GM18507 (cell line): ENCODE measurements around the gene VPS9D1.
"Not testable (repeated sequence)": the region's sequence is repeated elsewhere in the genome, so short reads cannot be mapped to it uniquely, and the experiment has no call there.

Experiments used
- DNase-seq: peaks from one replicate; pipeline ENCODE4 v3.0.0; 2011; ENCODE audit warnings: low read depth; ENCODE audit not compliant: insufficient read length; ENCODE audit errors: extremely low spot score
- FAIRE-seq: peaks from 2 replicates; lab custom pipeline; 2011; peaks lifted over from hg19 to GRCh38; lab: Jason Lieb, UNC

VPS9D1 gene

DNA sequence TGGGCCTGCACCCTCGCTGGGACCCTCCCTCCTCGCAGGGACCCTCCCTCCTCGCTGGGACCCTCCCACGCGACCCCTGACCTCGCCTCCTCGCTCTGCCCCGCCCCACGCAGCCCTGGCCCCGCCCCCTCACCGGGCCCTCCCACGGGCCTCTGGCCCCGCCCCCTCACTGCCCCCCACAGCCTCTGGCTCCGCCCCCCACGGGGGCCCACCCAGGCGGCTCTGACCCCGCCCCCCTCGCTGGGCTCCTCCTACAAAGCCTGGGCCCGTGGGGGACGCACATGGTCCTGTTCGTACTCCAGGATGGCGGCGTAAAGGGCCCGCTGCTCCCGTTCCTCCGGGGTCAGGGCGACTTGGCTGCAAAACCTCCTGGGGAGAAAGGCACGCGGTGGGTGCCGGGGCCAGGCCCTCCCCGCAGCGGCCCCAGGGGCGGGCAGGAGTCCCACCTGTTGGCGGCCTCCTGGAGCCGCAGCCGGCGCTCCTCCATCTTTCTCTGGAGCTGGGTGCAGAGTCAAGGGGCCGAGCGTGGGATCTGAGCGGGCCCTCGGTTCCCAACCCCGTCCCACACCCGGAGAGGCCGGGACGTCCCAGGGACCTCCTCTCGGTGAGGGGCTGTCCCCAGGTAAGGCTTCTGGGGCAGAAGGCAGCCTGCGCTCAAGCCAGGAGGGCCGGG, 9.0 kb downstream of the VPS9D1 start:
- peak; percentile 73 for FAIRE-seq
- peak; percentile 80 for DNase-seq

DNA sequence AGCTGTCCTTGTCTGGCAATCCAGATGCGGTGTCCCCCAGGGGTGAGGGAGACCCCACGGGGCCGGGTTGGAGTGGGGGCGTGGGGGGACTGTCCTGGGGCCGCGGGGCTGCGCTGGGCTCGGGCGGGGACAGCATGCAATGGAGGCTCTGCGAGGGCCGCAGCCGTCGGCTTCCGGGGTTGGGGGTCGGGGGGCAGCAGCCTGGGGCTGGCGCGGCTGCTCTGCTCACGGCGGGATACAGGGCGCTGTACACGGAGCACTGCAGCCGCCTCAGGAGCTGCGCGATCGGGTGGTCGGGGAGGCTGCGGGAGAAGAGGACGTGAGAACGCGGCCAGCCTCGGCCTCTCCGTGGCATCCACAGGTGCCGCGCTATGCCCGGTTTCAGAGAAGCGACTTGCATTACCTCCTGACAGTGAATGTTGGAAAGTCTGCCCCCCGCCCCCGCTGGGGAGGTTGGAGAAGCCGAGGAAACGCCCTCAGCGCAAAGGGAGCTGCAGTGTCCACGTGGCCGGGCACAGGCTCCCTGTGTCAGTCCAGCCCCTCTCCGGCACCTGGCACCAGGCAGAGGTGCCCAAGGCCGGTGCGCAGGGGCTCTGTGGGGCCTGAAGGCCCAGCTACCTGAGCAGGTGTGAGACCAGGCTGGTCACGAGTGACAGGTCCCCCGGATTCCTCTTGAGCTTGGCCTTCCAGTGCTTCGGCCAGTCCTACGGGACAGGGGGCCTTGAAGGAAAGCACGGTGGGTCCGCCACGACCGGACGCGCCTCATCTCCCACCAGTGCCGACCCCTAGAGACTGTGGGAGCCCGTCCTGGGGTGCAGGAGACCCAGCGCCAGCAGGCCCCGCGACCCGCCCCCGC, 9.8 kb downstream of the VPS9D1 start:
- no peak for FAIRE-seq
- DNase-seq: no peak

DNA sequence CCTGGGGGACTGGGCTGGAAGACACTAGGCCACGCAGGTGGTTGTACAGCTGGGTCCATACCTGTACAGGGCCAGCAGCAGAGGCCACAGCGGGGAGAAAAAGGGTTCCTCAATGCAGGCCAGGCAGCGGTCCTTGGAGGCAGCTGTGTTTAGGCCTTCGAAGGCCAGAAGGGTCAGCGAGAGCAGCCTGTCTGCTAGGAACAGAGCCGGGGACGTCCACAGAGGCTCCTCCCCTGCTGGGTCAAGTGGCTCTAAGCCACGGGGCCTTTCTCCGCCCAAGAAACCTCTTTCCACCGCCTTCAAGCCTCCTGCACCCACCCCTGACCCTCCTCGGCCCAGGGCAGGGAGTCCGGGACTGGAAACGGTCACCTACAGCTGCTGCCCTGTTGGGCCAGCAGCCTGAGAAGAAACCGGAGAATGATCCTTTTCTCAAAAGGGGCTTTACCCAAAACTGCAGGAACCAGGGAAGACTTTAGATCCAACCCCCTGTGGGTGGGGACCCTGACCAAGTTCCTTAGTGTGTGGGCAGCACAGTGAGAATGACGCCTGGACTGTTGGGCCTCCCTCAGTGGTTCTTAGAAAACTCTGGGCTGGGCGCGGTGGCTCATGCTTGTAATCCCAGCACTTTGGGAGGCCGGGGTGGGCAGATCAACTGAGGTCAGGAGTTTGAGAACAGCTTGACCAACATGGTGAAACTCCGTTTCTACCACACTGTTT, 10.8 kb downstream of the VPS9D1 start:
- DNase-seq: no peak
- no peak for FAIRE-seq

DNA sequence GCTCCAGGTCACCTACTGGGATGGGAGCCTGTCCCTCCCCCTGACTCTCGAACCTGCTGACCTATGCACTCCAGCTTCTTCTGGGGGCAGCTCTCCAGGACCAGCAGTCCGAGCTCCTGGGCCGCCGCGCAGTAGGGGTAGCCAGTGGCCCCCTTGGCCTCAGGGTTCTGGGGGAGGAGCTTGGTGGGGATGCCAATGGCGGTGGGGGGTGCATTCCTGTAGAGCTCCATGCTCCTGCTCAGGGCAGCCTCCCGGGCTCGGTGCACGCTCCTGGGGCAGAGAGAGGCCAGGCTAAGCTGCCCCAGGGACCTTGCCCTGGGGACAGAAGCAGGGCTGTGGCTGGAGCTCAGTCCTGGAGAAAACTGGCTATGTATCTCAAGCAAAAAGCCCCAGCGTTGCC, 11.5 kb downstream of the VPS9D1 start:
- FAIRE-seq: no peak

DNA sequence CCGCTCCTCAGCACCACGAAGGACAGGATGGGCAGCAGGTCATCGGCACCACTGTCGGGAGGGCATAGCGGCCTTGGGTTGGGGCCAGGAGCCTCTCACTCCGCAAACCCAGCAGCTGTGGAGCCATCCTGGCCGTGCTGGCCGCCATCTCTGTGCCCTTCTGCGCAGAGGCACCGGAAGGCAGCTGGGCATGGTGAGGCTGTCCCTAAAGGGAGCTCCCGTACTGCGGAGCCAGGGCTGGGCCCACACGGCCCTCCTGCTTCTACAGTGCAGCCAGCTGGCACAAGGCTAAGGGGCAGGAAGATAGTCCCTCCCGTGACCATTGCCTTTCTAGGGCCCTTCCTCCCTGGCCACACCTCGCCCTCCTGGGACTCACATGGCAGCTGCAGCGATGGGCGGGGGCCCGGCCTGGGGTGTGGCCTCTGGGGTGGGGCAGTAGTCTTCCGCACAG, 12.2 kb downstream of the VPS9D1 start:
- DNase-seq: no peak
- FAIRE-seq: no peak

More for the DNA sequence above, 11.5 kb downstream of the VPS9D1 start:
- DNase-seq: no peak

DNA sequence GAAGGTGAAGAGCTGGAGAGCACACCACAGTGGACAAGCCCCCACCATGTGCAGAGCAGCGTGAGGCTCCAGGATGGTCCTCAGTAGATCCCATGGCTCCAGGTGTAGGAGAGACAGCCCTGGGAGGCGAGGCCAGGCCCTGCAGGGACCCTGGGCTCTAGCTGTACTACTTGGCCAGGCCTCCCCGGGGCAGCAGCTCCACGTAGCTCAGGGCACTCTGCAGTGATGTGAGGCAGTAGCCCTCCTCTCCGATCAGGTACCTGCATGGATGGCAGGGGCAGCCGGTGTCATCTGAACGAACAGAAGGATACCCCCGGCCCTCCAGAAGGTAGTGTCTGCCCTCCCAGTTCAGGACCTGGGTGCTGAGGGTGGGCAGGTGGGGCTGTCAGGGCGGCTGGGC, 13.0 kb downstream of the VPS9D1 start:
- DNase-seq: no peak
- no peak for FAIRE-seq

DNA sequence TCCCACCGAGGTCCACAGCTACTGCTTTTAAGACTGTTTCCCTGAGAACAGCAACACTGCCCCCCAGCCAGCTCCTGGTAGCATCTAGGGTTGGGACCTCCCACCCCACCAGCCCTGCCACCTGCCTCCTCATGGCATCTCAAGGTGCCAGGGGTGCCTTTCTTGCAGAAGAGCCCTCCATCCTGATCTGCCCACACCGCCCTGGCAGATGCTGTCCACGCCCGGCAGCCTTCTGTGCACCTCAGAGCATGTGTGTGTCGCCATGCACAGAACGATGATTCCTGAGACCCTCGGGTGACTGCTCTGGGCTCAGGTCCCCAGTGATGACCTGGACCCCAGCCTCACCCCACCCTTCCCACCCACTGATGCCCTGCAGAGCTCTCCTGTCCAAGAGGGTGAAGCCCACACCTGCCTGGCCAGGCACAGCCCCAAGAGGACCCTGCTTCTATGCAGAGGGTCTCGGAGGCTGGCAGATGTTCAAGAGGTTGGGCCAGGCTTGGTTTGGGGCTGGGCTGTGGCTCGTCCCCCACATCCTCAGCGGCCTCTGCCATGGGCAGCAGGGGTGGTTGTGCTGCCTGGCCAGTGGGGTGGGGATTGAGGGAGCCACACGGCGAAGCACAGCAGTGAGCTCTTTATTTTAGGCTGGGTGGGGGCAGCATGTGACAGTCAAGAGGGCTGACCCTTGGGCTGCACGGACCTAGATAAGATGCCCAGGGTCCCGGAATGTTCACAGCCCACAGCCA, 14.0 kb downstream of the VPS9D1 start:
- DNase-seq: no peak
- no peak for FAIRE-seq

DNA sequence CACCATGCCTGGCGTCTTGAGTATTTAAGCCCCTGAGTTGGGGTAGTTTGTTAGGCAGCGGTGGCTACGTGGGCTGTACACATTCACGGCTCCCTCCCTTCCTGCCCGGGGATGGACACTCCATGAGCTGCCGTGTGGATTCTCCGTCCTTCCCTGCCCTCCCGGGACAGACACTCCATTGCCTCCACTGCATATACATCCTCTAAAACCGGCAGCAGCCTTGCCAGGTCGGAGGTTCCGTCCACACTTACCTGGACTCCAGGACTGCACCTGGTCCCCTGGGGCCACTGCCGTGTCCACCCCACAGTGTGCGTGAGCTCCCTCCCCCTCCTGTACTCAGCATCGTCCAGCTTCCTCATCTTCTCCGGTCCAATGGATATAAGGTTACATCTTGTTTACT, 15.7 kb downstream of the VPS9D1 start:
- FAIRE-seq: no peak
- no peak for DNase-seq

DNA sequence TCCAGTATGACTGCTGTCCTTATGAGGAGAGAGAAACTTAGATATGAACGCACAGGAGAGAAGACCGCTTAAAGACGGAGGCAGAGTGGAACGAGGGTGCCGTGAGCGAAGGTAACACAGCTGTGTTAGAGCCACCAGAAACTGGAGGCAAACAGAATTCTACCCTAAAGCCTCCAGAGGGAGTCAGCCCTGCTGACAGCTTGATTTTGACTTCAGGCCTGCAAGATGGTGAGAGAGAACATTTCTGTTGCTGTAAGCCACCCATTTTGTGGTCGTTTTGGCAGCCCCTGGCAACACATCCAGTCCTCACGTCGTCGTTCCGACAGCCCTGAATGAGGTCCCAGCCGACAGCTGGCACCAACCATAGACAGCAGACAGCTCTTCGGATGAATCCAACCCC, 16.4 kb downstream of the VPS9D1 start:
- no peak for DNase-seq

DNA sequence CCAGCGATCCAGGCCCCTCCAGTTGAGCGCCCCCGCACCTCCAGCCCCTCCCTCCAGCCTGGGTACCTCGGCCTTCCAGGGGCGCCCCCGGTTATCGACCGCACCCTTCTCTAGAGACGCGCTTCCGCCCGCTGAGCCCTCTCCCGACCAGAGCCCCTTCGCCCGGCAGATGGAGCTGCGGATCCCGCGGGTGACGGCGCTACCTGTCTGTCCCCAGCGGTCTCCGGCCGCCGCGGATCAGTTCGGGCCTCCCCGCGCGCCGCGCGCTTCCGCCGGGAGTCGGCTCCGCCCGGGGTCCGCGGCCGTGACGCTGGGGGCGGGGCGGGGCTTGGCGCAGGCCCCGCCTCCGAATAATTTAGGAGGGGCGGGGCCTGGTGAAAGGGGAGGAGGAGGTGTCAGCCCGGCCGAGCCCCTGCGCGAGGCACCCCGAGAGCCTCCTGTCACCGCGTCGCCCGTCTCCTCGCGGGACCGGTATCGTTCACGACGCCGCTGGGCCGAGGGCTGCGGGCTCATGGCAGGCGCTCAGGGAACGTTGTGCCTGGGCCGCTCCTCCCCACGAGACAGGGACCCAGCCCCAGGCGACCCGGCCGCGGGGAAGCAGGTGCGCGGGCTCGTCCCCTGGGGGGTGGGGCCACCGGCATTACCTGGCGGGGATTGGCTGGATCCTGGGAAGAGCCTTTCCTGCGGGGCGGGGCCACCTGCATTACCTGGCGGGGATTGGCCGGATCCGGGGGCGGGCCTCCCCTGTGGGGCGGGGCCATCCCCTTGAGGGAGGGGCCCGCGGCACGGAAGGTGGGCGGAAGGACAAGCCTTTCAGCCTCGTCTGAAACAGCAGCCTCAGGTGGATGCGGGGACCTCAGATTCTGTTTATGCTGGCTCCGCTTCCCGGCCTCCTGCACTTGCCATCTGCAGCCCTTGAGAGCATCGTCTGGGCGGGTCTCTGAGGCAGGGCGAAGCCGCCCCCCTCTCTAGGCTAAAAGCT, 19.0 kb downstream of the VPS9D1 start, which contains the start of gene SPATA2L:
TSS of gene SPATA2L (minus strand) at position 281 of the 982 bp plus-strand sequence. CDS start 473 bp downstream, outside the sequence.
- FAIRE-seq: peak; percentile 95
- DNase-seq: peak; percentile 97

More for the DNA sequence above, 16.4 kb downstream of the VPS9D1 start:
- no peak for FAIRE-seq

DNA sequence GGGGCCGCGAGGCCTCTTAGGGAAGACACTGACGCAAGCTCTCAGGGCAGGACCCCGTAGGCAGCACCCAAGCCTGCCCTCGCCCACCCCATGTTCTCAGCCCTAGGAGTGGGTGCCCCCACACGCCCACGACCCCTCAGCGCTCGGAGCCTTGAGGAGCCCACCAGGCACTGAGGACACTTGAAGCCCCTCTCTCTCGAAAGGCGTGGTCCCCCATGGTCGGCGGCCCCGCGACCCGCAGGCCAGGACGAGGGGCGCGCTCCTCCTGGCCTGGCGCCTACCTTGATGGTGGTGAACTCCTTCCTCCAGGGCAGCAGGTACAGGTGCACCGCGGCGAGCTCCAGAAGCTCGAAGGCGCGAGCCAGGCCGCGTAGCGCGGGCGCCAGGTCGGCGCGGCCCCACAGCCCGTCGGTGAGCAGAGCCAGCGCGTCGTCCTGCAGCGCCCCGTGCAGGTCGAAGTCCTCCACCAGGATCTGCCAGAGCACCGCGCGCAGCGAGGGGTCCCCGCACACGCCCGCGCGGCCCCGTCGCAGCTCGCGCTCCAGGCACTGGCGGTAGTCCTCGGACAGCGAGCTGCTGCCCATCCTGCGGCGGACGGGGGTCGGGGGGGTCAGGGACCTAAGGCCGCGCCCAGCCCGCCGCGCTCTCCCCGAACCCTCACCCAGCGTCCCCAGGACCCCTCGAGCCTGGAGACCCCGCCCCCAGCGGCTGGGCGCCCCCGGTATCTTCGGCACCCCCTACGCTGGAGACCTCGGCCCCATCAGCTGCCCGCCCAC, 19.9 kb downstream of the VPS9D1 start:
- FAIRE-seq (no peak), DNase-seq (no peak)

DNA sequence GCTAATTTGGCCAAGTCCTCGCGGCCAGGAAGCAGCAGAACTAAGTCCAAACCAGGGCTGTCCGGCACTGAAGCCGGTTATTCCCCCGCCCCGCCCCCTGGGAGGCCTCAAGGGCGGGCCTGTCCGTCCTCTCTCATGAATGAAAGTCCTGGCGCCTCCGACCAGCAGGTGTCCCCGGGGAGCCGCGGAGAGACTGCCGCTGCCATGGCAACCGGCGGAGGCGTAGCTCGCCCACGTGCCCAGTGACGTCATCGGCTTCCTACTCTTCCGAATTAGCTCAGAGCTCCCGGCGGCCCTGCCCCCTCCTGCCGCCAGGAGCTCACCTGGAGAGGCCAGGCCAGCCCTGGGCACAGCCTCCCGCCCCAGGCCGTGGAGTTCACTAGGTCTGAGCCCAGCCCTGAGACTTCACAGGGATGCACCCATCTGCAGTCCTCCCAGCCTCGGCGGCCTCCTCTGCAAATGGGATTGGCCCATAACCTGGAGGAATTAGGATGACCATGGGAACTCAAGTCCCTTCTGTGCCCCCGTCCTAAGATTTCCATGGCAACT, 20.5 kb downstream of the VPS9D1 start:
- DNase-seq (peak; percentile 94), FAIRE-seq (peak; percentile 96)

DNA sequence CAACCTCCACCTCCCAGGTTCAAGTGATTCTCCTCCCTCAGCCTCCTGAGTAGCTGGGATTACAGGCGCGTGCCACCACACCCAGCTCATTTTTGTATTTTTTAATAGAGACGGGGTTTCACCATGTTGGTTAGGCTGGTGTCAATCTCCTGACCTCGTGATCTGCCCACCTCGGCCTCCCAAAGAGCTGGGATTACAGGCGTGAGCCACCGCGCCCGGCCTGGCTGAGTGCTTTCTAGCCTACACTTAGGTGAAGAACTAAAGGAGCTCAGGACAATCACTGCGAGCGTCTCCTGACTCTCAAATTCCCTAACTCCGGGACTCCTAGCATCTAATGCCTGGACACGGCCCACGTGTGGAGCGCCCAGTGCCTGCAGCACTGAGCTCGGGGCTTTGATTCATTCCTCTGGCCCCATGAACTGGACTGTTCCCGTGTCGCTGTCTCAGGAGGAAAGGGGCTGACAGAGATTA, 21.0 kb downstream of the VPS9D1 start:
- not testable (repeated sequence) for DNase-seq

DNA sequence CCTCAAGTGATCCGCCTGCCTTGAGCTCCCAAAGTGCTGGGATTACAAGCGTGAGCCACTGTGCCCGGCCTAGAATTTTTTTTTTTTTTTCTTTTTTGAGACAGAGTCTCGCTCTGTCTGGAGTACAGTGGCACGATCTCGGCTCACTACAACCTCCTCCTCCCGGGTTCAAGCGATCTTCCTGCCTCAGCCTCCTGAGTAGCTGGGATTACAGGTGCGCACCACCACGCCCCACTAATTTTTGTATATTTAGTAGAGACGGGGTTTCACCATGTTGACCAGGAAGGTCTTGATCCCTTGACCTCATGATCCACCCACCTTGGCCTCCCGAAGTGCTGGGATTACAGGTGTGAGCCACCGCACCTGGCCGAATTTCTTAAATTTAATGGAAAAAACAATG, 22.0 kb downstream of the VPS9D1 start:
- not testable (repeated sequence) for FAIRE-seq

More for the DNA sequence above, 21.0 kb downstream of the VPS9D1 start:
- FAIRE-seq: not testable (repeated sequence)

DNA sequence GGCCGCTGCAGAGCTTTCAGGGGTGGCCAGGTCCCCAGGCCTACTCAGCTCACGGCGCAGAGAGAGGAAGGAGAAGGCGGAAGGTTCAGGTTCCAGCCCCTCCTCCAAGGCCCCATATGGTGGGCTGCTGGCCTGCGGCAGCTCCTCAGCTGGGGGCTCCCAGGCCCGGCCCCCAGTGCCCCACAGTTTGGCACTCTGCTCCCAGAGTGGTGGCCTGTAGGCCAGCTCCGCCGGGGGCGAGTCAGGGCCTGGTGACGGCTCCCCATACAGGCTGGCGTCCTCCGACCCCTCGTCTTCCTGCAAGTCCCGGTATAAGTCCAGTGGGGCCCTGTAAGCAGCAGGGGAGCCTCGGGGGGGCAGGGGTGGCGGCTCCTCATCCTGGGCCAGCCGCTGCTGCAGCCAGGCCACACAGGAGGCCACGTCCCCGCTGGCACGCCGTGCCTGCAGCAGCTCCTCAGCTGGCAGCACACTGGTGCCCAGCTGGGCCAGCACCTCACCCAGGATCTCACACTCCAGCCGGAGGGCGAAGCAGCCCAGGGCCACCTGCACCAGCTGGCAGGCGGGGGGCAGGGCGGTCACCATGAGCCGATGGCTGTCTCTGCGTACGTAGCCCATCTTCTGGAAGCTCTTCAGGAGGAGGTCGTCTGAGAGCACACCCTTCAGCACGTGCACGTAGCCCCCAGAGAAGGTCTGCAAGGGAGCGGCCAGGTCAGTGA, 22.9 kb downstream of the VPS9D1 start:
- DNase-seq (no peak), FAIRE-seq (no peak)

More for the DNA sequence above, 22.0 kb downstream of the VPS9D1 start:
- not testable (repeated sequence) for DNase-seq

DNA sequence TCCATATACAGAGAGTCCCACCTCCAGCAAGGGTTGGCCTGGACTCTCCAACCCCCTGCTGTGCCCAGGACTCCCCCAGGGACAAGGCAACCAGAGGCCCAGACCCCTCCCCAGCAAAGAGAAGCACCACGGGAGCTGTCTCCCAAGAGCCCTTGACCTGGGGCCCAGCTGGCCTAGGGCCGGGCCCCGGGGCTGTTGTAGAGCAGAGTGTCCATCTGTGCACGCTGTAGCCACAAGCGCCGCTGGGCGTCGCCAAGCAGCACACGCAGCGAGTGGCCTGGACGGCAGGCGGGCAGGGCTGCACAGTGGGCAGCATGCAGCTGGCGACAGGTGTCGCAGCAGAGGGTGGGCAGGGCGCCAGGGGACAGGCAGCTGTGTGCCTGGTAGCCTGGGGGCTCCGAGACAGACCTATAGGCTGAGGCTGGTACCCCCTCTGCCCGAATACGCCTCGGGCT, 23.5 kb downstream of the VPS9D1 start:
- FAIRE-seq: no peak
- no peak for DNase-seq
